HG02678 (cell line): ENCODE data around the gene HOOK2.

Experiments used
- ATAC-seq: cut with Tn5 transposase; IDR thresholded peaks from one replicate; pipeline ENCODE4 v1.9.1; 2021; ENCODE audit warnings: mild to moderate bottlenecking, moderate library complexity; ENCODE audit not compliant: unreplicated experiment

Gene HOOK2

DNA sequence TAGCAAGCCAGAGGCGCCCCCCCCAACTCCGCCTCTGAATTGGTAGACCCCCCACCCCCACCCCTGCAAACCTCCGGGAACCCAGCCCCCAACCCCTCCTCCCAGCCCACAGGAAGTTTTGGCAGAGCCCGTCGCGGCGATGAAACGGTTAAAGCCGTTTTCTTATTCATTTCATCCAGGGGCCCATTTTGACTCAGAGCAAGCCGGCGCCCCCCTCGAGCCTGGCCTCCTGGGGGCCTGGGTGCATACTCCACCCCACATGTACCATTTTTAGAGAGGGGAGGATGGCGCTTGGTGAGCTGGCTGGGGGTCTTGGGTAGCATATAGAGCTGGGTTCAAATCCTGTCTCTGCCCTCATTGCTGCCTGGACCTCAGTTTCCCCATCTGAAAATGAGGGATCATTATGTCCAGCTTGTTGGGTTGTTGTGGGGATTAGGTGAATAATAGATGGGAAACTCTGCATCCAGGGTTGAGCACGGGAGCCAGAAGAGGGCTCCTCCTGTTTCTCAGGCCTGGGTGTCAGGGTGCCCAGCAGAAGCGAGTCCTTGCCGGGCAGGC is 8.0 kb upstream of the HOOK2 start:
- ATAC-seq = no peak

- ATAC-seq = peak; percentile 49
Observed at GRCh38 chr19:12782424-12783290, 7.3 kb upstream of the HOOK2 start.

DNA sequence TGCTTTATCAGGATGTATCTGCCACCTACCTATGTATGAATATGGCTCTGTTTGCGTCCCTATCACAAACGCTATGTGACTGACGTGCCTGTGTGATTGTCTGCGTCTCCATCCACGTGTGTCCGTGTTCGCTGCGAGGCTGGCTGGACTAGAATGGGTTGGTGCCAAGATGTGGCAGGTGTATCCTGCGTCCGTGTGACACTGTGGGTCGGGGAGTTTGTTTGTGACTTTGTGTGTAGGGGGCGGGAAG is 6.7 kb upstream of the HOOK2 start:
- ATAC-seq = no peak

GRCh38 chr19:12779162-12779993 is 4.0 kb upstream of the HOOK2 start:
- no peak for ATAC-seq

- no peak for ATAC-seq
Observed at GRCh38 chr19:12778905-12779161, 3.5 kb upstream of the HOOK2 start.

DNA sequence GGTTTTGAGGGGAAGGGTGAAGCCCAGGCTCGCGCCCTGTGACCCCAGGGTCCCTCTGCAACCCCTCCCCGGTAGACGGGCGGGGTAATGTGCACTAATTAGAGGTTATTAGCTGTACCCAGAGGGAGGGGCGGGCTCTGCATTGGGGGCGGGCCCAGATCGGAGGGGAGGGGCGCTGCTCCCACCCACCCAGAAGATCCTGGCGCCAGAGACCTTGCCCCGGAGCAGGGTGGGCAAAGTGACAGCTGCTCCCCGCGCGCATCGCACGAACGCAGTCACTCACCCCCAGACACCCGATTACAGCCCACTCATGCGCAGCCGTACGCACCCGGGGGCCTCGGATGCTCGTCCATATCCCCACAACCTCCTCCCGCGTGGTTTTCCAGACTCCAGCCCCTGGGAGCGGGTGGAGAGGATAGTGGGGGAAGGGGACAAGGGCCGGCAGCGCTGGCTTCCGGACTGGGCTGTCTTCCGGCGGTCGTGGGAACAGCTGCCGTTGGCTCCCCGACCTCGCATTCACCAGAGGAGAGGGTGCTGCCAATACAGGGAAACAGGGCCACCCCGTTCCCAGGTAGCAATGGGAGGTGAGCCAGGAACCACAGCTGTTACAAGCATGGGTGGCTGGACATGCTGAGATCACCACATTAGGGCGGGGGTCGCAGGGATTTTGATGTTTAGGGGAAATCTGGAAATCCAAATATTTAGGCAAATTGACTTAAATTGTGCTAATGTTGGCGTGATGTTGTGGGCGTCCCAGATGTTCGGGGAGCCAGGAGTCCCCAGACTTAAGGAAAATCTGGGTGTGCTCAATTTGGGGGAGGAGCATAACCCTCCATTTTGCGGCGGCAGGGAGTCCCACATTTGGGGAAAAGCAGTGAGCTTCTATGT is 2.9 kb upstream of the HOOK2 start:
- ATAC-seq = no peak

DNA sequence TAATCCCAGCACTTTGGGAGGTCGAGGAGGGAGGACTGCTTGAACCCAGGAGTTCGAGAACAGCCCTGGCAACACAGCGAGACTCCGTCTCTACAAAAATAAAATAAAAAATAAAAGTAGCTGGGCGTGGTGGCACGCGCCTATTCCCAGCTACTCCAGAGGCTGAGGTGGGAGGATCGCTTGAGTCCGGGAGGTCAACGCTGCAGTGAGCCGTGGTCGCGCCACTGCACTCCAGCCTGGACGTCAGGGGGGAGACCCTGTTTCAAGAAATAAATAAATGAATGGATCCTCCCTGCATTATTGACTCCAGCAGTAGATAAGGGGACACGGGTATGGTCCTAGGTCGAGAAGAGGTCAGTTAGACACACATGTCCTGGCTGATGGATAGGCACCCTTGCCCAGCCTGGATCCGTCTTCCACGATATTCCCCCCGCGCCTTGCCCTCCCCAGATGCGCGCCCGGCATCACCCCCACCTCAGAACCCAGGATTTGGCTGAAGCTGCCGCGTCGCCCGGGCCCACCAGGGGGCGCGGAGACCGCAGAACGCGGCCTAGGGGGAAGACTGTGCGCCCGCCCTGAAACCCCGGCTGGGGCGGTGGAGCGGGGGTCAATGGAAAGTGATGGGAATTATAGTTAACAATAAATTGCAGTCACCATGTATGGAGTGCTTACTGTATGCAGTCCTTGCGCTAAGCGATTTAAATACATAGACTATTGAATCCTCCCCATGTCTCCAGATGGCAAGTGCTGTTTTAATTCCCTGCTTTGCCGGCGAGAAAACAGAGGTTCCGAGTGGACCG is 2.1 kb upstream of the HOOK2 start:
- ATAC-seq = no peak

GRCh38 chr19:12773571-12773970 is 1.8 kb downstream of the HOOK2 start:
- ATAC-seq = no peak

- ATAC-seq = no peak
Observed at GRCh38 chr19:12772323-12772722, 3.0 kb downstream of the HOOK2 start.

GRCh38 chr19:12770922-12771321 is 4.4 kb downstream of the HOOK2 start:
- ATAC-seq = no peak

GRCh38 chr19:12769689-12770088 is 5.7 kb downstream of the HOOK2 start:
- ATAC-seq = no peak

DNA sequence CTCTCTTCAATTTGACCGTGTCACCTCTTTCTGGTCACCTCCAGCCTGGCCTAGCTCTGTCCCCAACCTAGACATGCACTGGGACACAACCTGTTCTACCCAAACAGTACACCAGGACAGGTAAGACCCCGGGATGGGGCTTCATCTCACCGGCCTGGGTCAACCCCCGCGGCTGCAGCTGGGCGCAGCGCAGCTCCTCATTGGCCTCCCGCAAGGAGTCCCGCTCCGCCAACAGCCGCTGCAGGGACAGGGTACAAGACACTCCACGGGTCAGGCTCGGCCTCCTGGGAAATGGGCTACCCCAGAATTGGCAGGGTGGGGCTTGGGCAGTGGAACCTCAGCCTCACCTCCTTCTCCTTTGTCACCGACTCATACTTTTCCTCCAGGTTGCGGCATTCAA is 7.7 kb downstream of the HOOK2 start:
- ATAC-seq = no peak

DNA sequence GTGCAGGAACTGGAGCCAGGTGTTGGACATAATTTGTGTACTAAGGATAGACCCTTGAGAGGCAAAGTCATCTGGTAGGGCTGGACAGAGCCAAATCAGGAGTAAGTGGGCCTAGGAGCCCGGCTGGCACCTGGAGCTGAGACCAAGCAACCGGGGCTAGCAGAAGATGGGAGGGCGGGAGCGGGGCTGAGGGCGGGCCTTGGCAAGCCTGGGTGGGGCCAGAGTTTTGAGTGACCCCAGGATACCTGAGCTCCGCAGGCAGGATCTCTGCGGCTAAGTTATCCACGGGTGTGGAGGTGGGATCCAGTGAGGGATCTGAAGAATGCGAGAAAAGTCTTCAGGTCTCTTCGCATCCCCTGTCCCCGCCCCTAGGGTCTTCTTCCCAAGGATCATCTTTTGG is 8.2 kb downstream of the HOOK2 start:
- ATAC-seq = no peak

DNA sequence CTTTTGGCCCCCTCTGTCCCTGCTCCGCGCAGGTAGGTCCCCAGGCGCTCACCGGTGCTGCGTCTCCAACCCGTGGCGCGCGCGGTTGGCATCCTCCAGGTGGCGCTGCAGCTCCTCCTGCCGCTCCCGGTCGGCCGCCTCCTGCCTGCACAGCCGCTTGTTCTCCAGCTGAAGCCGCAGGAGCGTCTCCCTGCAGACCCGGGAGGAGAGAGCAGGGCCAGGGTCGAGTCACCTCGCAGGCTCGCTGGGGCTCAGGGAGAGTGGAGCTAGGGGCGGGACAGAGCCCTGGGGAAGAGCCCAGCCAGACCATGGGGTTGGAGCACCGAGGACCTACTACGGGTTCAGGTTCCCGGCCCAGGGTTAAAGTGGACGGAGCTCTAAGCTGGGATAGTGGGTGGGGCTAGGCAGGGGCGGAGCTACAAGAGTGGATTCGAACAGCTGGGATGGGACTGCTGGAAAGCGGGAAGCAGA is 9.3 kb downstream of the HOOK2 start:
- no peak for ATAC-seq

DNA sequence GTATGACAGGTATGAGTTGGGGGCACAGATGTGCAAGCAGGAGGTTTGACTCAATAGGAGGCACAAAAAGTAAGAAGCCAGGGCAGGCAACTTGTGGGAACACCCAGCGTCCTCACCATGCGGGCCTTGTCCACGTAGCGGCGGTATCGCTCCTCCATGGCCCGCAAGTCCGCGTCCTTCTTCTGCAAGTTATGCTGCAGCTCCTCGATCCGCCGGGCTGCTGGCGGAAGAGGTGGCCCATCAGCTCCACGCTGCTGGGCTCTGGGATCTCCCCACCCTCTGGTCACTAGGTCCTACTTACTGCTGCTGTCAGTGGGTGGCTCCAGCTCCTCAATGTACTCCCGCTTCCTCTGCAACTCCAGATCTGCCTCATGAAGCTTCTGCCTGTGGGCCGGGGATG is 10.7 kb downstream of the HOOK2 start:
- ATAC-seq = no peak

DNA sequence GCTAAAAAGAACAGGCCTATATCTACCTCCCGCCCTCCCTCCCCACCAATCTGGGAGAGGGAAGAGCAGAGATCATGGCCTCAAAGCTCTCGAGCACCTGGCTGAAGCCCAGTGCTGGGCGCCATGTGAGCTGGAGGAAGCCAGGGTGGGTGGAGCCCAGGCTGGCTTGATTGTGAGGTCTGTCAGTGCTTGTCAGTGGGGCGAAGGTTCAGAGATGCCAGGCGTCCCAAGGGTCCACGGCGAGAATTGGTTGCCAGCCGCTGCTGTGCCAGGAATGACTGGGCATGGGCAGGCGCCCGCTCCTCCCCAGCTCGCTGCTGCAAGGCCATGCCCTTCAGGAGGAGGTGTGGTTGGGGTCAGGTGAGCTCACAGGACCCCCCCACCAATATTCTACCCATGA is 12.3 kb downstream of the HOOK2 start:
- ATAC-seq = no peak

- ATAC-seq = no peak
Observed at GRCh38 chr19:12759686-12760085, 15.7 kb downstream of the HOOK2 start.

- no peak for ATAC-seq
Observed at GRCh38 chr19:12757544-12758274, 17.6 kb downstream of the HOOK2 start.

DNA sequence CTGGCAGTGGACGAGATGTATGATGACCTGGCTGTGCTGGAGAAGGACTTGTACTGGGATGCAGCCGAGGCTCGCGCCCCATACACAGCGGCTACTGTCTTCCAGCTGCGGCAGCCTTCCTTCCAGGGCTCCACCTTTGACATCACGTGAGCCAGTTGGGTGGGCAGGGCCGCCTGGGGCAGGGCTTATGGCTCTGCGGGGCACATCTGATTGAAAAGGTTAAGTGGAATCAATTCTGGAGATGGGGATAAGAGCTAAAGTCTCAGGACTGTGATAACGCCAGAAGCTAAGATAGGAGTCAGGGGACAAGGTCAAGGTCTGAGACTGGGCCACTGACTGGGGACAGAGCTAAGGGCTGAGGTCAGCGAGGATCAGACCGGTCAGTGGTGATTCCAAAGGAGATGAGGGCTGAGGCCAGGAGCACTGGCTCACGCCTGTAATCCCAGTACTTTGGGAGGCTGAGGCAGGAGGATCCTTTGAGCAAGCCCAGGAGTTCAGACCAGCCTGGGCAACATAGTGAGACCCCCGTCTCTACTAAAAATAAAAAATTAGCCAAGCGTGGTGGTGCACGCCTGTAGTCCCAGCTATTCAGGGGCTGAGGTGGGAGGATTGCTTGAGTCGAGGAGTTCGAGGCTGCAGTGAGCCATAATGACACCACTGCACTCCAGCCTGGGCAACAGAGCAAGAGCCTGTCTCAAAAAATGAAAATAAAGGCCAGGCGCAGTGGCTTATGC is 19.0 kb downstream of the HOOK2 start:
- ATAC-seq = no peak
